GM23338 (cell line): ENCODE measurements around the gene AR. TPM values are rescaled to one million over a fixed set of nuclear protein-coding genes. Genes with fewer than 3 reads are reported as not detected.

Experiments used
- ATAC-seq: fragments of 200-7000 bp; cut with Tn5 transposase; 3 replicates; pipeline ENCODE4 v1.9.1; 2020
- DNase-seq: peaks from one replicate; pipeline ENCODE4 v3.0.0-alpha.2; 2015; ENCODE audit warnings: low spot score
- H2AFZ ChIP-seq: fragments of 200-600 bp; sonication (generic); 2 replicates; pipeline ENCODE4 v1.8.0; 2016; ENCODE audit warnings: antibody characterized with exemption, mild to moderate bottlenecking, moderate library complexity
- H3F3A ChIP-seq: fragments of 200-600 bp; sonication (generic); replicated peaks from 2 replicates; pipeline ENCODE4 v1.8.0; 2017; ENCODE audit warnings: antibody characterized with exemption, mixed run types, low read depth
- H3K27ac ChIP-seq: fragments of 200-600 bp; sonication (generic); 2 replicates; pipeline ENCODE4 v1.6.1; 2016; ENCODE audit warnings: low read depth
- H3K27me3 ChIP-seq: fragments of 200-600 bp; sonication (generic); 2 replicates; pipeline ENCODE4 v1.8.0; 2016; ENCODE audit warnings: mild to moderate bottlenecking, mixed run types, moderate library complexity; ENCODE audit not compliant: insufficient read depth
- H3K36me3 ChIP-seq: fragments of 200-600 bp; sonication (generic); 2 replicates; pipeline ENCODE4 v1.8.0; 2016; ENCODE audit warnings: mild to moderate bottlenecking; ENCODE audit not compliant: insufficient read depth
- H3K4me1 ChIP-seq: fragments of 200-600 bp; sonication (generic); 2 replicates; pipeline ENCODE4 v1.8.0; 2016; ENCODE audit warnings: mild to moderate bottlenecking, moderate library complexity; ENCODE audit not compliant: insufficient read depth
- H3K4me2 ChIP-seq: fragments of 200-600 bp; sonication (generic); 2 replicates; pipeline ENCODE4 v1.7.1; 2017; ENCODE audit warnings: mixed run types
- H3K4me3 ChIP-seq: fragments of 200-600 bp; sonication (generic); 2 replicates; pipeline ENCODE4 v1.6.1; 2016; ENCODE audit warnings: mixed run types
- H3K79me2 ChIP-seq: fragments of 200-600 bp; sonication (generic); replicated peaks from 2 replicates; pipeline ENCODE4 v1.8.0; 2017; ENCODE audit warnings: mild to moderate bottlenecking; ENCODE audit not compliant: insufficient read depth
- H3K9me2 ChIP-seq: fragments of 200-600 bp; sonication (generic); 2 replicates; pipeline ENCODE4 v1.8.0; 2017; ENCODE audit not compliant: insufficient read depth
- H4K20me1 ChIP-seq: fragments of 200-600 bp; sonication (generic); replicated peaks from 2 replicates; pipeline ENCODE4 v1.8.0; 2017; ENCODE audit warnings: mild to moderate bottlenecking; ENCODE audit not compliant: insufficient read depth
- H3K27ac Mint-ChIP-seq: 2 replicates; pipeline ENCODE4 v1.8.0; 2020; ENCODE audit warnings: inconsistent platforms, mild to moderate bottlenecking, moderate library complexity, mixed read lengths
- H3K27me3 Mint-ChIP-seq: 3 replicates; pipeline ENCODE4 v1.8.0; 2022; ENCODE audit warnings: low read depth, mild to moderate bottlenecking, moderate library complexity, mixed read lengths, inconsistent platforms; ENCODE audit not compliant: insufficient read depth, poor library complexity
- H3K36me3 Mint-ChIP-seq: 3 replicates; pipeline ENCODE4 v1.8.0; 2021; ENCODE audit warnings: low read depth, mild to moderate bottlenecking, inconsistent platforms, moderate library complexity, mixed read lengths
- H3K4me1 Mint-ChIP-seq: 3 replicates; pipeline ENCODE4 v1.8.0; 2020; ENCODE audit warnings: mild to moderate bottlenecking, inconsistent platforms, mixed read lengths
- H3K4me3 Mint-ChIP-seq: 3 replicates; pipeline ENCODE4 v1.8.0; 2021; ENCODE audit warnings: moderate library complexity, mild to moderate bottlenecking, inconsistent platforms, mixed read lengths
- H3K9me3 Mint-ChIP-seq: 3 replicates; pipeline ENCODE4 v1.8.0; 2020; ENCODE audit warnings: moderate library complexity, mild to moderate bottlenecking, inconsistent platforms, mixed read lengths
- CREB1 ChIP-seq: fragments of 250-450 bp; sonication (Bioruptor Pico); IDR thresholded peaks from 2 replicates; pipeline ENCODE4 v1.5.0; 2020; ENCODE audit warnings: low read depth, mild to moderate bottlenecking, moderate library complexity
- EZH2phosphoT487 ChIP-seq: fragments of 200-600 bp; sonication (generic); IDR thresholded peaks from one replicate; pipeline ENCODE4 v1.8.1; 2018; ENCODE audit warnings: antibody characterized with exemption; ENCODE audit not compliant: unreplicated experiment
- JUNB ChIP-seq: IDR thresholded peaks from one replicate; pipeline ENCODE4 v1.6.1; 2016; ENCODE audit warnings: antibody characterized with exemption; ENCODE audit not compliant: unreplicated experiment
- STAT1 ChIP-seq: IDR thresholded peaks from one replicate; pipeline ENCODE4 v1.6.1; 2016; ENCODE audit warnings: antibody characterized with exemption; ENCODE audit not compliant: unreplicated experiment
- ZNF331 ChIP-seq: fragments of 250-450 bp; sonication (Bioruptor Pico); IDR thresholded peaks from 2 replicates; pipeline ENCODE4 v1.5.0; 2020; ENCODE audit warnings: low read depth, mild to moderate bottlenecking, moderate library complexity
- ZNF462 ChIP-seq: fragments of 250-450 bp; sonication (Bioruptor Pico); IDR thresholded peaks from 2 replicates; pipeline ENCODE4 v1.5.0; 2020; ENCODE audit warnings: mild to moderate bottlenecking, moderate library complexity
- polyA plus RNA-seq: library from polyadenylated mRNA; unstranded; fragments of >200 nt; fragmentation: Nextera tagmentation; extraction: Ambion mirVana; gene quantifications from 2 replicates; pipeline ENCODE4 v1.2.1, GENCODE V29; 2016
- total RNA-seq: library from RNA; depleted of rRNA; stranded (reverse); fragments of >200 nt; shearing (Covaris generic); gene quantifications from 2 replicates; pipeline ENCODE4 v1.2.3, GENCODE V29; 2014

Gene AR
- total and polyA plus RNA-seq, 2 experiments from 2014 or later, result 11.2 to 13.3 TPM

GRCh38 chrX:67545893-67546495, 2.2 kb downstream of the AR start:
- Histone ChIP-seq H3K4me1 (peaks cover 24% of the 10 kb centered on the region), H3K4me2 (peak overlapping the region; percentile 83), H3K4me3 (peak overlapping the region; percentile 73), H3K27ac (no peak overlapping the region), H3F3A (no peaks in the 10 kb centered on the region), H3K36me3 (no peaks in the 10 kb centered on the region), H3K27me3 (peaks cover 13% of the 10 kb centered on the region), H3K9me2 (no peaks in the 10 kb centered on the region), H4K20me1 (no peaks in the 10 kb centered on the region), H2AFZ (no peak overlapping the region), H3K79me2 (peaks cover 47% of the 10 kb centered on the region)
- Mint-ChIP-seq H3K9me3 (no peaks in the 10 kb centered on the region), H3K27me3 (peaks cover 9% of the 10 kb centered on the region), H3K4me3 (peak overlapping the region; percentile 83), H3K27ac (no peak overlapping the region), H3K4me1 (peaks cover 32% of the 10 kb centered on the region), H3K36me3 (0 out of 3 replicates have a peak, but pooled peaks cover under 1% of the 10 kb centered on the region)
- no peak for TF ChIP-seq STAT1
- no peak for TF ChIP-seq ZNF462 (CRISPR knock-in tag)
- TF ChIP-seq EZH2phosphoT487, result no peak
- no peak for TF ChIP-seq CREB1 (CRISPR knock-in tag)
- TF ChIP-seq JUNB, result no peak
- no peak for TF ChIP-seq ZNF331 (CRISPR knock-in tag)
- DNase-seq, result peak; percentile 26
- ATAC-seq, result peak; percentile 17
